Keratinocyte (primary cell): Measurements from ENCODE around the gene BAZ1A.

Source experiments
- CTCF ChIP-seq, 3 experiments: IDR thresholded peaks in 1 of 3; conservative IDR thresholded peaks in 1 of 3; optimal IDR thresholded peaks in 1 of 3; 2 replicates in 2 of 3; 3 replicates in 1 of 3; pipeline versions ENCODE3 to v1.5.1; 2011; ENCODE audit warnings: low read length in 3 of 3, mild to moderate bottlenecking in 3 of 3, moderate library complexity in 2 of 3, control low read depth in 1 of 3, inconsistent platforms in 1 of 3; ENCODE audit not compliant: insufficient read depth in 2 of 3; ENCODE audit errors: extremely low read depth in 1 of 3
- EZH2 ChIP-seq: IDR thresholded peaks from one replicate; pipeline ENCODE4 v1.6.1; 2012; ENCODE audit warnings: inconsistent platforms, mild to moderate bottlenecking, low read length, moderate library complexity

- TF ChIP-seq EZH2 (no peak), CTCF (optimal IDR thresholded peaks at IDR 0.05 in 1 of 3, IDR thresholded peaks at IDR 0.05 in 1 of 3, conservative IDR thresholded peaks at IDR 0.05 in 1 of 3; ENCODE audit: extremely low read depth in 1 of 3, insufficient read depth in 2 of 3, low read length in 3 of 3) (no peak)
These were observed 98.5 kb downstream of the BAZ1A start for GRCh38 chr14:34776611-34777010.
